ENCODE measurements around the gene CBR3.

GRCh38 chr21:36127977-36128376 lies 6.9 kb upstream of the CBR3 start:
- TF ChIP-seq CTCF (conservative IDR thresholded peaks at IDR 0.05; ENCODE audit: low read depth, low read length) = no peak
- TF ChIP-seq CEBPB (IDR thresholded peaks at IDR 0.05; ENCODE audit: low read depth, low read length) = no peak
- TF ChIP-seq RCOR1 (IDR thresholded peaks at IDR 0.05; ENCODE audit: insufficient replicate concordance, low read length) = no peak
- no peak for TF ChIP-seq POLR2A (IDR thresholded peaks at IDR 0.05; ENCODE audit: low read depth, low read length)
- no peak for TF ChIP-seq RAD21 (IDR thresholded peaks at IDR 0.05; ENCODE audit: low read length)
- TF ChIP-seq SMC3 (IDR thresholded peaks at IDR 0.05; ENCODE audit: low read depth, low read length) = no peak
- TF ChIP-seq, protein P1, sequence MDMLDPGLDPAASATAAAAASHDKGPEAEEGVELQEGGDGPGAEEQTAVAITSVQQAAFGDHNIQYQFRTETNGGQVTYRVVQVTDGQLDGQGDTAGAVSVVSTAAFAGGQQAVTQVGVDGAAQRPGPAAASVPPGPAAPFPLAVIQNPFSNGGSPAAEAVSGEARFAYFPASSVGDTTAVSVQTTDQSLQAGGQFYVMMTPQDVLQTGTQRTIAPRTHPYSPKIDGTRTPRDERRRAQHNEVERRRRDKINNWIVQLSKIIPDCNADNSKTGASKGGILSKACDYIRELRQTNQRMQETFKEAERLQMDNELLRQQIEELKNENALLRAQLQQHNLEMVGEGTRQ (IDR thresholded peaks at IDR 0.05; ENCODE audit: low read depth, low read length) = no peak
- TF ChIP-seq, protein P2, sequence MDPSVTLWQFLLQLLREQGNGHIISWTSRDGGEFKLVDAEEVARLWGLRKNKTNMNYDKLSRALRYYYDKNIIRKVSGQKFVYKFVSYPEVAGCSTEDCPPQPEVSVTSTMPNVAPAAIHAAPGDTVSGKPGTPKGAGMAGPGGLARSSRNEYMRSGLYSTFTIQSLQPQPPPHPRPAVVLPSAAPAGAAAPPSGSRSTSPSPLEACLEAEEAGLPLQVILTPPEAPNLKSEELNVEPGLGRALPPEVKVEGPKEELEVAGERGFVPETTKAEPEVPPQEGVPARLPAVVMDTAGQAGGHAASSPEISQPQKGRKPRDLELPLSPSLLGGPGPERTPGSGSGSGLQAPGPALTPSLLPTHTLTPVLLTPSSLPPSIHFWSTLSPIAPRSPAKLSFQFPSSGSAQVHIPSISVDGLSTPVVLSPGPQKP (IDR thresholded peaks at IDR 0.05; ENCODE audit: borderline replicate concordance, low read depth, low read length) = no peak
- TF ChIP-seq BHLHE40 (IDR thresholded peaks at IDR 0.05; ENCODE audit: low read depth, low read length) = no peak
- no peak for TF ChIP-seq MXI1 (IDR thresholded peaks at IDR 0.05; ENCODE audit: borderline replicate concordance, low read depth, low read length)
- TF ChIP-seq MAZ (IDR thresholded peaks at IDR 0.05; ENCODE audit: borderline replicate concordance, low read depth, low read length) = no peak
- TF ChIP-seq FOS (IDR thresholded peaks at IDR 0.05; ENCODE audit: low read depth, low read length) = no peak
- TF ChIP-seq MAFK (IDR thresholded peaks at IDR 0.05; ENCODE audit: low read depth, low read length) = no peak
- TF ChIP-seq RFX5 (IDR thresholded peaks at IDR 0.05; ENCODE audit: low read depth, low read length) = no peak
